ENCODE results near the gene INTS11. TPM values are rescaled to one million over a fixed set of nuclear protein-coding genes. Genes with fewer than 3 reads are reported as not detected.

The INTS11 gene
- total and polyA plus RNA-seq, 2 of the 13 experiments (the other 11 are each of a cell fraction or from before 2014, with no cell fraction given) = 52.8 to 94.8 TPM

DNA sequence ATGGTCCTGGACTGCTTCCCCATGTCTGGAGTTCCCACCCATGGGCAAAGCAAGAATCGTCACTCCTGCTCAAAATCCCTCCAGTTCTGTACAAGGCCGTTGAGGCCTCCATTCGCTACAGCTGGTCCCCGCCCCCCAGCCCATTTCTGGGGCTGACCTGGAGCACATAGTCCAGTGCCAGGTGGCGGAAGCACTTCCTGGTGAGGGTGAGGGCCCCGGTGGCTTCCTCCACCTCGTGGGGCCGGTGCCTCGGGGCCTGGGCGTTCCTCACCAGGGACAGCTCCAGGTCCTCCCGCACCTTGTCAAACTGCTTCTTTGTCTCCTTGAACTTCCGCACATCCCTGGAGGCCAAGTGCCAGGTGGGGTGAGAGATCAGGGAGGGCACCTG lies 24.1 kb downstream of the INTS11 start (continued):
- TF ChIP-seq, protein P1, sequence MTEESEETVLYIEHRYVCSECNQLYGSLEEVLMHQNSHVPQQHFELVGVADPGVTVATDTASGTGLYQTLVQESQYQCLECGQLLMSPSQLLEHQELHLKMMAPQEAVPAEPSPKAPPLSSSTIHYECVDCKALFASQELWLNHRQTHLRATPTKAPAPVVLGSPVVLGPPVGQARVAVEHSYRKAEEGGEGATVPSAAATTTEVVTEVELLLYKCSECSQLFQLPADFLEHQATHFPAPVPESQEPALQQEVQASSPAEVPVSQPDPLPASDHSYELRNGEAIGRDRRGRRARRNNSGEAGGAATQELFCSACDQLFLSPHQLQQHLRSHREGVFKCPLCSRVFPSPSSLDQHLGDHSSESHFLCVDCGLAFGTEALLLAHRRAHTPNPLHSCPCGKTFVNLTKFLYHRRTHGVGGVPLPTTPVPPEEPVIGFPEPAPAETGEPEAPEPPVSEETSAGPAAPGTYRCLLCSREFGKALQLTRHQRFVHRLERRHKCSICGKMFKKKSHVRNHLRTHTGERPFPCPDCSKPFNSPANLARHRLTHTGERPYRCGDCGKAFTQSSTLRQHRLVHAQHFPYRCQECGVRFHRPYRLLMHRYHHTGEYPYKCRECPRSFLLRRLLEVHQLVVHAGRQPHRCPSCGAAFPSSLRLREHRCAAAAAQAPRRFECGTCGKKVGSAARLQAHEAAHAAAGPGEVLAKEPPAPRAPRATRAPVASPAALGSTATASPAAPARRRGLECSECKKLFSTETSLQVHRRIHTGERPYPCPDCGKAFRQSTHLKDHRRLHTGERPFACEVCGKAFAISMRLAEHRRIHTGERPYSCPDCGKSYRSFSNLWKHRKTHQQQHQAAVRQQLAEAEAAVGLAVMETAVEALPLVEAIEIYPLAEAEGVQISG (CRISPR knock-in tag; IDR thresholded peaks at IDR 0.05) = peak; percentile 13; the same call in 1 of the 2 replicates
- TF ChIP-seq ZNF3 (CRISPR knock-in tag; IDR thresholded peaks at IDR 0.05) (no peak), TCF7L2 (IDR thresholded peaks at IDR 0.05; ENCODE audit: low read depth, low read length) (no peak), FIP1L1 (IDR thresholded peaks at IDR 0.05; ENCODE audit: borderline replicate concordance, insufficient read depth, low read depth, low read length) (no peak), LCORL (IDR thresholded peaks at IDR 0.05) (no peak), LCORL (CRISPR knock-in tag; IDR thresholded peaks at IDR 0.05) (no peak), NFYC (CRISPR knock-in tag; IDR thresholded peaks at IDR 0.05) (no peak), ZNF350 (CRISPR knock-in tag; IDR thresholded peaks at IDR 0.05; ENCODE audit: borderline replicate concordance, low read depth) (no peak), MTA1 (CRISPR knock-in tag; IDR thresholded peaks at IDR 0.05; ENCODE audit: borderline replicate concordance) (no peak), DRAP1 (CRISPR knock-in tag; IDR thresholded peaks at IDR 0.05) (no peak), HNRNPL (IDR thresholded peaks at IDR 0.05; ENCODE audit: low read depth, low read length) (no peak), PRPF4 (IDR thresholded peaks at IDR 0.05; ENCODE audit: low read depth, low read length, poor library complexity, severe bottlenecking) (no peak), ZNF253 (CRISPR knock-in tag; IDR thresholded peaks at IDR 0.05; ENCODE audit: borderline replicate concordance) (no peak), CHCHD3 (CRISPR knock-in tag; IDR thresholded peaks at IDR 0.05) (no peak), REL (CRISPR knock-in tag; conservative IDR thresholded peaks at IDR 0.05) (no peak), ARNTL (CRISPR knock-in tag; IDR thresholded peaks at IDR 0.05) (no peak), ZNF850 (CRISPR knock-in tag; conservative IDR thresholded peaks at IDR 0.05) (no peak), KMT2B (CRISPR knock-in tag; IDR thresholded peaks at IDR 0.05) (no peak), KLF15 (CRISPR knock-in tag; IDR thresholded peaks at IDR 0.05; ENCODE audit: borderline replicate concordance) (no peak), STAG1 (CRISPR knock-in tag; IDR thresholded peaks at IDR 0.05) (no peak)
- TF ChIP-seq, protein P2, sequence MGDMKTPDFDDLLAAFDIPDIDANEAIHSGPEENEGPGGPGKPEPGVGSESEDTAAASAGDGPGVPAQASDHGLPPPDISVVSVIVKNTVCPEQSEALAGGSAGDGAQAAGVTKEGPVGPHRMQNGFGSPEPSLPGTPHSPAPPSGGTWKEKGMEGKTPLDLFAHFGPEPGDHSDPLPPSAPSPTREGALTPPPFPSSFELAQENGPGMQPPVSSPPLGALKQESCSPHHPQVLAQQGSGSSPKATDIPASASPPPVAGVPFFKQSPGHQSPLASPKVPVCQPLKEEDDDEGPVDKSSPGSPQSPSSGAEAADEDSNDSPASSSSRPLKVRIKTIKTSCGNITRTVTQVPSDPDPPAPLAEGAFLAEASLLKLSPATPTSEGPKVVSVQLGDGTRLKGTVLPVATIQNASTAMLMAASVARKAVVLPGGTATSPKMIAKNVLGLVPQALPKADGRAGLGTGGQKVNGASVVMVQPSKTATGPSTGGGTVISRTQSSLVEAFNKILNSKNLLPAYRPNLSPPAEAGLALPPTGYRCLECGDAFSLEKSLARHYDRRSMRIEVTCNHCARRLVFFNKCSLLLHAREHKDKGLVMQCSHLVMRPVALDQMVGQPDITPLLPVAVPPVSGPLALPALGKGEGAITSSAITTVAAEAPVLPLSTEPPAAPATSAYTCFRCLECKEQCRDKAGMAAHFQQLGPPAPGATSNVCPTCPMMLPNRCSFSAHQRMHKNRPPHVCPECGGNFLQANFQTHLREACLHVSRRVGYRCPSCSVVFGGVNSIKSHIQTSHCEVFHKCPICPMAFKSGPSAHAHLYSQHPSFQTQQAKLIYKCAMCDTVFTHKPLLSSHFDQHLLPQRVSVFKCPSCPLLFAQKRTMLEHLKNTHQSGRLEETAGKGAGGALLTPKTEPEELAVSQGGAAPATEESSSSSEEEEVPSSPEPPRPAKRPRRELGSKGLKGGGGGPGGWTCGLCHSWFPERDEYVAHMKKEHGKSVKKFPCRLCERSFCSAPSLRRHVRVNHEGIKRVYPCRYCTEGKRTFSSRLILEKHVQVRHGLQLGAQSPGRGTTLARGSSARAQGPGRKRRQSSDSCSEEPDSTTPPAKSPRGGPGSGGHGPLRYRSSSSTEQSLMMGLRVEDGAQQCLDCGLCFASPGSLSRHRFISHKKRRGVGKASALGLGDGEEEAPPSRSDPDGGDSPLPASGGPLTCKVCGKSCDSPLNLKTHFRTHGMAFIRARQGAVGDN (CRISPR knock-in tag; IDR thresholded peaks at IDR 0.05) = peak; percentile 34; the same call in 1 of the 2 replicates
- TF ChIP-seq, protein P3, sequence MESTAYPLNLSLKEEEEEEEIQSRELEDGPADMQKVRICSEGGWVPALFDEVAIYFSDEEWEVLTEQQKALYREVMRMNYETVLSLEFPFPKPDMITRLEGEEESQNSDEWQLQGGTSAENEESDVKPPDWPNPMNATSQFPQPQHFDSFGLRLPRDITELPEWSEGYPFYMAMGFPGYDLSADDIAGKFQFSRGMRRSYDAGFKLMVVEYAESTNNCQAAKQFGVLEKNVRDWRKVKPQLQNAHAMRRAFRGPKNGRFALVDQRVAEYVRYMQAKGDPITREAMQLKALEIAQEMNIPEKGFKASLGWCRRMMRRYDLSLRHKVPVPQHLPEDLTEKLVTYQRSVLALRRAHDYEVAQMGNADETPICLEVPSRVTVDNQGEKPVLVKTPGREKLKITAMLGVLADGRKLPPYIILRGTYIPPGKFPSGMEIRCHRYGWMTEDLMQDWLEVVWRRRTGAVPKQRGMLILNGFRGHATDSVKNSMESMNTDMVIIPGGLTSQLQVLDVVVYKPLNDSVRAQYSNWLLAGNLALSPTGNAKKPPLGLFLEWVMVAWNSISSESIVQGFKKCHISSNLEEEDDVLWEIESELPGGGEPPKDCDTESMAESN (CRISPR knock-in tag; conservative IDR thresholded peaks at IDR 0.05) = no peak
